Subcutaneous preadipocyte (primary cell): ENCODE data around the gene ELOVL1. TPM values are rescaled to one million over a fixed set of nuclear protein-coding genes. Genes with fewer than 3 reads are reported as not detected.

Experiments used
- total RNA-seq: library from RNA; depleted of rRNA; stranded (reverse); fragments of >200 nt; gene quantifications from 2 replicates; pipeline ENCODE4 v1.2.3, GENCODE V29; 2012

Gene ELOVL1
- 54.0 and 59.4 TPM in 2 replicates for total RNA-seq

DNA sequence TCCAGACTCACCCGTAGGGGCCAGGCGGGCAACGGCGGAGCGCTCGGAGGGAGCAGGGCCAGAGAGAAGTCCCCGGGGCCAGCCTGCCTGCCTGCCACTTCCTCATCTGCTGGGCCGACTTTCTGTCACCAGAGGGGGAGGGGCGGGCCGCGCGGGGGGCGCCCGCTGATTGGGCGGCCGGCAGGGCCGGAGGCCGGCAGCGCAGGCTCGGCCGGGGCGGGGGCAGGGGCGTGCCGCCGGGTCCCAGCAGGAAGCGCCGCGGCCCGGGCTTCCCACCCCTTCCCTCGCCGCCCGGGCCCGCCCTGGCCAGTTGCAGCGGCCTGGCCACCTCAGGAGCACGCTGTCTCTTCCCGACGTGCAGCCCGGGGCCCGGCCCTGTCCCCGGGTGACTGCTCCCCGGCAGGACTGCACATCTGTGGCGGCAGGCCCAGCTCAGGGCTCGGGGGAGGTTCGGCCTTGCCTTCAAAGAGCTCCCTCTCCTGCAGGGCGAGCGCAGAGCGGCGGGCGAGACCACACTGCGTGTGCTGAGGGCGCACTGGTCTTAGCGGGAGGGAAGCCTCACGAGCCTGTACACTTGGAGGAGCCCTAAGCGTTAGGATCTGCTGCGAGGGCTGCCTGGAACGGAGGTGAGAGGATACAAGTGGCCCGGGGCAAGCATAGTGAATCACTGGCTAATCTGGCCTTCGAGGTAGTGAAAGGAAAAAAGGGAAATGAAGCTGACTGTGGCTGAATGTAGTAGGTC, at the start of gene ELOVL1:
Gene ELOVL1 (minus strand): TSS at position 108 of the 742 bp plus-strand sequence. CDS start 2,402 bp downstream, outside the sequence.

DNA sequence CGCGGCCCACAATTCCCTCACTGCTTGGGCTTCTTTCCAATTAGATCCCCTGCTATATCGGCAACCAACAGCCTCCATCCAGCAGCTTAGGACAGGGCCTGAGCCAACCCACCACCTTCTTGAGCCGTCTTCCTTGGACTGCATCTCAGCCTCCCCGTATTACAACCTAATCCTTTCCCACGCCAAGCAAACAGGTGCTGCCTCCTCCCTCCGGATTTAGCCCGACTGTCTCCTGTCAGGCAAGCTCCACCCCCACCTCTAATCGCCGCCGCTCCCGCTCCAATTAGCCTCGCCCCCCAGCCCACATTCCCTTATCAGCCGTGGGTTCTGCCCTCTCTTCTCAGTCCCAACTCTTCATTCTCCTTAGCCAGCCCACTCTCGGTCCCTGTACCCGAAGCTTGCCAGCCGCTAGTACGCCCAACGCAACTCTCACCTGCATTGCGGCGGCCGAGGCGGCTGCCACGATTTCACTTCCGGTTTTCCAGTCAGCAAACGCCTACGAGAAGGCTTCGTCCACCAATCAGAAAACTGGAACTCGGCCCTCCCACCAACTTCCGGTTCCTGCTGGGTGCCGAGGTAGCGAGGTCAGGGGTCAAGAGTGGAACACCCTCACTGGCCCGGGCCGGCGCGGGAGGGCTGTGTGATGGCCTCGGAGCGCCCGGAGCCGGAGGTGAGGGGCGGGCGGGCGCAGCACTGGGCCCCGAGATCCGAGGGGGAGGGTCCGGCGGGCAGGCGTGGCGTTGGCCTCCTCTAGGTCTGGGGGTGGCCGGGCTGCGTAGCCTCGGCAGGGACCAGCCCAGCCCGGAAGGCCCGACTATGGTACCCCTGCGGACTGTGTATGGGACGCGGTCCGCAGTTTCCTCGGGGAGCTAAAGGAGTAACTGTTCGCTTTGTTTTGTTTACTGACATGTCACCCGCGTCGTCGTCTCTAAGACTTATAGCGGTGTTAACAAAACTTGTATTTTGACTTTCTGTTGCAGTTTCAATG, 21.8 kb upstream of the ELOVL1 start, which contains the start of the genes MED8 and SZT2:
Gene MED8 (minus strand): TSS at position 475 of the 988 bp plus-strand sequence. CDS start 36 bp downstream, at position 439.
Gene SZT2 (plus strand): TSS at position 574 of the 988 bp plus-strand sequence. CDS start 70 bp downstream, at position 644.

GRCh38 chr1:43358746-43359693, 8.8 kb downstream of the ELOVL1 start, which contains the start of gene CDC20:
Gene CDC20, plus strand, starts transcription at chr1:43358981. Its CDS starts 235 bp downstream, at chr1:43359216.

DNA sequence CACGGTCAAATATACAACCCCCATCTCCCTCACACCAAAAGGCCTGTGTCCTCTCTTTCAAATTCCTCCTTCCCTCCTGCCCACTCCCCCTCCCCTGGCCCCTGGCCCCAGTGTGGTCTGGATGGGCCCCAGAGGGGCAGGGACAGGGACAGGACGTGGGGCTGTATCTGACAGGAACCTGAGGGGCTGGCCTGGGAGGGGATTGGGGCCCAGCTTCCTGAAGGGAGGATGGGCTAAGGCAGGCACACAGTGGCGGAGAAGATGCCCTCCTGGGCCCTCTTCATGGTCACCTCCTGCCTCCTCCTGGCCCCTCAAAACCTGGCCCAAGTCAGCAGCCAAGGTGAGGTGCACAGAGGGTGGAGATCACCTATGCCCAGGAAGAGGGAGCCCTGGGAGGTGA, 30.2 kb downstream of the ELOVL1 start, which contains the start of gene MPL:
Gene MPL (plus strand): TSS at position 231 of the 400 bp plus-strand sequence. CDS start 31 bp downstream, at position 262.

Other genes with a start within 250 kb of the ELOVL1 start
- 78.6 and 92.1 TPM in 2 replicates for gene EBNA1BP2, start 195.7 kb downstream of the ELOVL1 start, total RNA-seq
- under 0.01 and 0.20 TPM in 2 replicates for gene CFAP57, start 195.7 kb downstream of the ELOVL1 start, total RNA-seq
- gene TMEM125, start 98.0 kb downstream of the ELOVL1 start, total RNA-seq: not detected in 2 replicates
- not detected in 2 replicates for gene C1orf210, start 82.4 kb downstream of the ELOVL1 start, total RNA-seq
- gene TIE1, start 67.0 kb downstream of the ELOVL1 start, total RNA-seq: under 0.01 TPM in 2 replicates
- not detected in 2 replicates for gene MPL, start 30.2 kb downstream of the ELOVL1 start, total RNA-seq
- gene CDC20, start 9.0 kb downstream of the ELOVL1 start, total RNA-seq: 81.9 and 121 TPM in 2 replicates
- gene MED8, start 21.8 kb upstream of the ELOVL1 start, total RNA-seq: 47.8 and 54.0 TPM in 2 replicates
- 23.5 and 38.5 TPM in 2 replicates for gene SZT2, start 21.9 kb upstream of the ELOVL1 start, total RNA-seq
- gene HYI, start 85.9 kb upstream of the ELOVL1 start, total RNA-seq: 5.1 and 16.0 TPM in 2 replicates
- gene PTPRF, start 162.9 kb upstream of the ELOVL1 start, total RNA-seq: 8.1 and 30.7 TPM in 2 replicates